22Rv1 (cell line): ENCODE data around the gene CIROP.

ENCODE experiments used
- CTCF ChIP-seq: fragments of 450-650 bp; IDR thresholded peaks from 2 replicates; pipeline ENCODE4 v1.5.1; 2017; ENCODE audit warnings: mild to moderate bottlenecking
- ZFX ChIP-seq: fragments of 450-650 bp; IDR thresholded peaks from 2 replicates; pipeline ENCODE4 v1.6.1; 2017; ENCODE audit warnings: antibody characterized with exemption, borderline replicate concordance

GRCh38 chr14:23119363-23120327, 14.9 kb upstream of the CIROP start:
- TF ChIP-seq CTCF (no peak), ZFX (no peak)
